GM19023 (cell line): Measurements from ENCODE around the gene MCAT.

ENCODE experiments used
- ATAC-seq: cut with Tn5 transposase; IDR thresholded peaks from one replicate; pipeline ENCODE4 v1.9.1; 2021; ENCODE audit warnings: mild to moderate bottlenecking, moderate library complexity; ENCODE audit not compliant: unreplicated experiment

MCAT gene

DNA sequence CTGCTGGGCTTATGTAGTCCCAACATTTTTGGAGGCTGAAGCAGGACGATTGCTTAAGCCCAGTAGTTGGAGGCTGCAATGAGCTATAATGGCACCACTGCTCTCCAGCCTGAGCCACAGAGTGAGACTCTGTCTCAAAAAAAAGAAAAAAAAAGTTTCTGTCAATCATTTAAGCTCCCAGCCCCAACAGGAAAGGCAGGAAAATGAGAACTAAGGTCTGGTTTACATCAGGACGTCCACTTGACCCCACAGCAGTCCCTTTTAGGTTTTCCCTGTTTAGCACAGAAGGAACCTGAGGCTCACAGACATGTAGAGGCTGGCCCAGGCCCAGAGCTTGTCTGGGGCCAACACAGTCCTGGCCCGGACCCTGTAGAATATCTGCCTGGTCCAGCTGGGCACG, 44.8 kb downstream of the MCAT start:
- no peak for ATAC-seq

DNA sequence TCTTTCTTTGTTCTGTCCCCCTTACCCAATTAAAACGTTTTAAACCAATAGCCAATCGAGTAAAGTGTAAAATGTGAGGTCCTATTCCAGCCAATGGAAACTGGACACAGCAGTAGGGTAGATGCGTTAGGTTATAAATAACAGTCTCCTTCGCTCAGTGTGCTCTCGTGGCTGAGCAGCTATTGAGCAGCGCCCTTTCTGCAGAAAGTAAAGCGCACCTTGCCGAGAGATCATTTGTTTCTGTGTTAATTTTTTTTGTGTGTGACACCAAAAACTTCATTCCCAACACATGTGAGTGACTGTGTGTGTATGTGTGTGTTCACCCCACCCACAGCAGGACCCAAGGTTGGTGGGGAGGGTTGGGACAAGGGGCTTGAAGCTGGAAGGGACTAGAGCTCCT, 46.8 kb downstream of the MCAT start:
- no peak for ATAC-seq

DNA sequence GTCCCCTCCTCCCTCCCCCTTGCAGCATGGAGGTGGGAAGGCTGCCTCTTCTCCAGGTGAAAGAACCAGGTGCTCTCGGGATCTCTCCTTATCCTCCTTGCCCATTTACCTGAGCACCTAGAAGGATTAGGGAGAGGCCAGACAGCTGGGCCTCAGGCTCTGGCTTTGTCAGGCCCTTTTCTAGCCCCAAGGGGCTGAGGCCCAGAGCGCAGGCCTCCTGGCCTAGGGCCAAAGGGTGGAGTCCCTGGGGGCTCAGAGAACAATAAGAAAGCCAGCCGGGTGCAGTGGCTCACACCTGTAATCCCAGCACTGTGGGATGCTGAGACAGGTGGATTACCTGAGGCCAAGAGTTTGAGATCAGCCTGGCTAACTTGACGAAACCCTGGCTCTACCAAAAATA, 48.6 kb downstream of the MCAT start:
- ATAC-seq, result no peak

DNA sequence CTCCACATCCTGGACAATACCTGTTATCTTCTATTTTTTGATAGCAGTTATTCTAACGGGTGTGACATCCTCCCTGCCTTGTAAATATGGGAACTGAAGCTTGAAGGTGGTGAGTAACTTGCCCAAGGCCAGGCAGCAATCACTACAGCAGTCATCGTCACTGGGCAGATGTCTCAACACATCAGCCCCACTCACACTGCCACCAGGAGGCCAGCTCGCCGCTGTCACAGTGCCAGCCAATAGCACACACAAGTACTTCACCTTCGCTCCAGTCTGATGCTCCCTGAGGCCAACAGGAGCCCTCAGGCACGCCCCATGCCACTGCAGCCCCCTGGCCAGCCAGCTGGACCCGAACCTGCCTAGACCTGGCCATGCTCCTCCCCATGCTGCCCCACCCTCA, 49.1 kb downstream of the MCAT start:
- ATAC-seq, result no peak

DNA sequence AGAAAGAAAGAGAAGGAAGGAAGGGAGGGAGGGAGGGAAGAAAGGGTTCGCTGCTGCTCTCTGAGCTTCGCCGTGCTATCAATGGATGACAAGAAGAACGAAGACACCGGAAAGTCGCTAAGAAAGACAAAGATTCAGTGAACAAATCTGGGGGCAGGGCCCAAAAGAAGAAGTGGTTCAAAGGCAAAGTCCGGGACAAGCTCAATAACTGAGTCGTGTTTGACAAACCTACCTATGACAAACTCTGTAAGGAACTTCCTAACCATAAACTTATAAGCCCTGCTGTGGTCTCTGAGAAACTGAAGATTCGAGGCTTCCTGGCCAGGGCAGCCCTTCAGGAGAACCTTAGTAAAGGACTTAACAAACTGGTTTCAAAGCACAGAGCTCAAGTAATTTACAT, 51.1 kb downstream of the MCAT start:
- no peak for ATAC-seq

DNA sequence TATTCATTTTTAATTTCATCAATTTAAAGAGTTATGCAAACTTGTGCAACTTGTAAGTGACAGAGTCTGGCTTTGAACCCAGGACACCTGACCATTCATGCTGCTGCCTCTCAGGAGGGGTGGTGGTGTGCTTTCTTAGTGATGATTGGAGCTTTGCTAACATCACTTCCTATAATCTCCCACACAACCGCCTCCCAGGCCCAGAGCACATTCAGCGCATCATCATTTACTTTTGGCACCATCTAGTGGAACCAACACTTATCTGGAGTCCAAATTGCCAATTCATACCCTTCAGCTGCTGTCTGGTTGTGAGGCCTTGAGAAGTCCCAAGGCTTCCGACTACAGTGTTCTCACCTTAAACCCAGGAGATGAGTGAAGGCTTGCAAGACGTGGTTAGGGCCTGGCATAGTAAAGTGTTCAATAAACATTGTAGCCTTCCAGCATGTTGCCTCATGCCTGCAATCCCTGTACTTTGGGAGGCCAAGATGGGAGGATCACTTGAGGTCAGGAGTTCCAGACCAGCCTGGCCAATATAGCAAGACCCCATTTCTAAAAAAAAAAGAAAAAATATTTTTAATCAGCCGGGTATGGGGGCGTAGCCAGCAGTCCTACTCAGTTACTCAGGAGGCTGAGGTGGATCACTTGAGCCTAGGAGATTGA, 52.9 kb downstream of the MCAT start:
- ATAC-seq, result no peak

DNA sequence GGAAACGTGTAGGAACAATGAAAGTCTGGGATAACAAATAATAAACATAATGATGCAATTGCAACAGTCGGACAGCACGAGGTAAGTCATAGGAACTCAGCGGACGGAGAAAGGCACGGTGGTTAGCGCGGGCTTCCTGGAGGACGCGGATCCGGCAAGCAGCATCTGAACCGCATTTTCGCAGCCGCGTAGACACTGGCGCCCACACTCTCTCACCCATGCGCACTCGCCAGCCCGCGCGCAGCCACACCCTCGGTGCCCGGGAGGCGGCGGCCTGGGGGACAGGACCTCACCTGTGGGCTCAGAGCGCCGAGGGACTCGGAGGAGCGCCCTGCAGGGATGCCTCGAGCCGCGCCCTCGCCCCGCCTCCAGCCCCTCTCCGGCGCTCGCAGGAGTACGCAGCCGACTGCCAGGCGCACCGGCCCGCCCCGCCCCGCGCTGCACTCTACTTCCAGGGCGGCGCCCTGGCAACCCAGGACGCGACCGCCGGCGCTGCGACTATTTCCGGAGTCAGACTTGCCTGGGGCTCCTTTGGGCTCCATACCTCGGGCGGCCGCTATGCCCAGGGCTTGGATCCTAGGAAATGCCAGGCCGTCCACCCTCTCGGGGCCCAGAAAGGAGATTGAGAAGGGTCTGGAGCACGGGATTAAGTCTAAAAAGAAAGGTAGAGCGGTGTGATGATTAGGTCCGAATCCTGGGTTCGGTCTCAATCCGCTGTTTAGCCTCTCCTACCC, 54.0 kb downstream of the MCAT start, which contains the start of gene TTLL1:
Gene TTLL1, minus strand, starts transcription at position 408 of the 734 bp plus-strand sequence. CDS start 13,805 bp downstream, outside the sequence.
- ATAC-seq, result peak; percentile 79

DNA sequence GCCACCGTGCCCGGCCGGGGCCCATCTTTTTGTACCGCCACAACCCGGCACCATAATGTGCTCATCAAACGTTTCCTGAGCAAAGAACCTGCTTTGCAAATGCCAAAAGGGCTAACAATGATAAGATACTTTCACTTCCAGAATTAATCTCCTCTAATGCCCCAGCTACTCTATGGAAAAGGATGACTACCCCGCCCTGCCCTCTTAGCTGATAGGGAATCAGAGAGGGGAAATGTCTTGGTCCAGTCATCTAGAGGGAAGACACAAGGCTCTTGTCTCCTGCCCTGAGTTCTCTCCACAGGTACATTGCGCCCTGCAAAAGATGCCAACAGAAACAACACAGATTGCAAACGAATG, 54.6 kb downstream of the MCAT start:
- ATAC-seq, result no peak

DNA sequence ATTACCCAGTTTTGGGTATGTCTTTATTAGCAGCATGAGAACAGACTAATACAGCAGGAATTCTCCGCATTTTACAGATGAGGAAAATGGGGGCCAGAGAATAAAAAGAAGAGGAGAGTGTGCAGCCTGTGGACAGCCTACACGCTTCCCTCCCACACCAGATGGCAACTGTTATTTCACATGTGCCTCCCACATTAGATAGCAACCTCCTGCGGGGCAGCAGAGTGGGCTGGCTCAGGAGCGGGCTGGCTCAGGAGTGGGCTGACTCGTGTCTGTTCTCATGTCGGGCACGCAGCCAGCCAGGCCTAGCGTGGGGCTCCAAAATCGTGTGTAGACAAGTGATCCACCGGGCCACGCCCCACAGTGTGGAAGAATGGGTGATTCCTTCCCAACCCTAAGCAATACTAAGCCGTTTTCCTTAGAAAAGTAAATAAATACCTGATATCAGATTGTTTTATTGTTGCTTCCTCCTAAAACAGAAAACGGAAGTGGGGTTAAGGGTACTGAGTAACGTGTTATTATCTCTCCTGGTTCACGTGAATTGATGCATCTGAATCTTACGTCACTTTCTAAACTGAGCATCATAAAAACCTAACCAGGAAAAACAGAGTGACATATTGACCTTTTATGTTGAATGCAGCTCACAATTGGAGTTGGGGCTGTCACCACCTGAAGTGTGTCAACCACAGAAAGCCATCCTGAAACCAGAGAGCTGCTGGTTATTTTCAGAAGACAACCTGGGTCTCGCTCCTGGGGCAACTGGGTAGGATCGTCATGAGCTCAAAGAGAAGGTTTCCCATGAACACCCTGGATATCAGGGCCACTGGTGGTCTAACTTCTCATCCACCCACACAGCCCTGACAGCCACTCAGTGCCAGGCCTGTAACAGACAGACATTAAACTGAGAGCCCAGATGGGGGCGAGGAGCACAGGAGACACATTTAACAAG, 57.3 kb downstream of the MCAT start:
- ATAC-seq, result no peak
